HG03558 (cell line): ENCODE measurements around the gene RNLS.
A peak's percentile ranks its signal among the peaks of the same experiment; 100 is the strongest.

Experiments
- ATAC-seq: cut with Tn5 transposase; IDR thresholded peaks from one replicate; pipeline ENCODE4 v1.9.1; 2021; ENCODE audit warnings: moderate number of reproducible peaks; ENCODE audit not compliant: unreplicated experiment; ENCODE audit errors: extremely low read depth

The RNLS gene

GRCh38 chr10:88555190-88555908, 27.8 kb downstream of the RNLS start:
- ATAC-seq = no peak

- ATAC-seq = peak; percentile 58
Observed at GRCh38 chr10:88553116-88553752, 29.9 kb downstream of the RNLS start.

- no peak for ATAC-seq
Observed at GRCh38 chr10:88551246-88551645, 31.9 kb downstream of the RNLS start.

GRCh38 chr10:88546497-88546896, 36.6 kb downstream of the RNLS start:
- ATAC-seq = no peak

- no peak for ATAC-seq
Observed at GRCh38 chr10:88545359-88545758, 37.8 kb downstream of the RNLS start.

- ATAC-seq = no peak
Observed at GRCh38 chr10:88544140-88544870, 38.8 kb downstream of the RNLS start.

GRCh38 chr10:88542522-88542921, 40.6 kb downstream of the RNLS start:
- no peak for ATAC-seq

GRCh38 chr10:88541116-88541626, 41.9 kb downstream of the RNLS start:
- ATAC-seq = no peak

- ATAC-seq = no peak
Observed at GRCh38 chr10:88540351-88540750, 42.8 kb downstream of the RNLS start.

GRCh38 chr10:88538048-88538447, 45.1 kb downstream of the RNLS start:
- no peak for ATAC-seq

- ATAC-seq = no peak
Observed at GRCh38 chr10:88537322-88537721, 45.8 kb downstream of the RNLS start.

GRCh38 chr10:88536437-88536836, 46.7 kb downstream of the RNLS start:
- ATAC-seq = no peak

GRCh38 chr10:88534072-88534665, 48.9 kb downstream of the RNLS start:
- no peak for ATAC-seq

- no peak for ATAC-seq
Observed at GRCh38 chr10:88531392-88532052, 51.6 kb downstream of the RNLS start.

GRCh38 chr10:88530629-88531391, 52.3 kb downstream of the RNLS start:
- no peak for ATAC-seq

GRCh38 chr10:88530093-88530492, 53.0 kb downstream of the RNLS start:
- no peak for ATAC-seq

- no peak for ATAC-seq
Observed at GRCh38 chr10:88528806-88529570, 54.1 kb downstream of the RNLS start.

GRCh38 chr10:88528201-88528600, 54.9 kb downstream of the RNLS start:
- no peak for ATAC-seq

GRCh38 chr10:88527245-88527644, 55.9 kb downstream of the RNLS start:
- ATAC-seq = no peak
